WTC11 (cell line): ENCODE results near the gene SPATA24. TPM values are rescaled to one million over a fixed set of nuclear protein-coding genes. Genes with fewer than 3 reads are reported as not detected.

Experiments
- ATAC-seq: fragments of 200-7000 bp; cut with Tn5 transposase; 2 replicates; pipeline ENCODE4 v1.10.0; 2021; ENCODE audit warnings: mild to moderate bottlenecking, moderate library complexity
- Bru-seq: library from RNA; stranded (reverse); fragments of 400-500 nt; gene quantifications from one replicate; lab custom pipeline; 2021; lab: Mats Ljungman, UMichigan
- CTCF ChIA-PET: fragments of 300-600 bp; sonication (Branson Sonifier 250); formaldehyde crosslinking; loops from one replicate; lab custom pipeline; 2021; ENCODE audit warnings: antibody characterized with exemption; lab: Charles Lee
- POLR2A ChIA-PET: fragments of 350-600 bp; sonication (Branson Sonifier 250); formaldehyde crosslinking; loops from one replicate; lab custom pipeline; 2021; ENCODE audit warnings: antibody characterized with exemption; lab: Charles Lee
- DNase-seq: peaks from one replicate; pipeline ENCODE4 v3.0.0; 2021; ENCODE audit warnings: low spot score
- H3K27ac Mint-ChIP-seq: 2 replicates; pipeline ENCODE4 v1.8.0; 2021; ENCODE audit warnings: mixed read lengths
- H3K27me3 Mint-ChIP-seq: 2 replicates; pipeline ENCODE4 v1.8.0; 2021; ENCODE audit warnings: low read depth, mild to moderate bottlenecking, moderate library complexity, mixed read lengths
- H3K36me3 Mint-ChIP-seq: 2 replicates; pipeline ENCODE4 v1.8.0; 2021; ENCODE audit warnings: mixed read lengths
- H3K4me1 Mint-ChIP-seq: 2 replicates; pipeline ENCODE4 v1.8.0; 2022; ENCODE audit warnings: mixed read lengths
- H3K4me3 Mint-ChIP-seq: 2 replicates; pipeline ENCODE4 v1.8.0; 2021; ENCODE audit warnings: mild to moderate bottlenecking, moderate library complexity, mixed read lengths
- H3K9me3 Mint-ChIP-seq: 2 replicates; pipeline ENCODE4 v1.8.0; 2021; ENCODE audit warnings: mixed read lengths
- AR ChIP-seq: fragments of 250-450 bp; sonication (Bioruptor Pico); IDR thresholded peaks from 2 replicates; pipeline ENCODE4 v1.9.0; 2021; ENCODE audit warnings: mild to moderate bottlenecking
- ATF2 ChIP-seq: sonication (generic); formaldehyde crosslinking; IDR thresholded peaks from 2 replicates; pipeline ENCODE4 v1.8.1; 2022; ENCODE audit warnings: low read depth, missing genetic modification reagents, borderline replicate concordance
- ATF3 ChIP-seq: sonication (generic); formaldehyde crosslinking; conservative IDR thresholded peaks from 2 replicates; pipeline ENCODE4 v1.8.1; 2022; ENCODE audit warnings: mild to moderate bottlenecking, missing genetic modification reagents
- CBFB ChIP-seq: sonication (generic); formaldehyde crosslinking; IDR thresholded peaks from 2 replicates; pipeline ENCODE4 v1.8.1; 2022; ENCODE audit warnings: mild to moderate bottlenecking, low read depth, missing genetic modification reagents
- EMX1 ChIP-seq: fragments of 250-450 bp; sonication (Bioruptor Pico); IDR thresholded peaks from 2 replicates; pipeline ENCODE4 v1.8.0; 2021; ENCODE audit warnings: mild to moderate bottlenecking
- FOXP4 ChIP-seq: sonication (generic); formaldehyde crosslinking; IDR thresholded peaks from 2 replicates; pipeline ENCODE4 v1.8.0; 2022; ENCODE audit warnings: mild to moderate bottlenecking, missing genetic modification reagents
- IRF1 ChIP-seq: sonication (generic); formaldehyde crosslinking; IDR thresholded peaks from 2 replicates; pipeline ENCODE4 v1.8.0; 2023; ENCODE audit warnings: missing genetic modification reagents
- JUN ChIP-seq: sonication (generic); formaldehyde crosslinking; IDR thresholded peaks from 2 replicates; pipeline ENCODE4 v1.8.0; 2023; ENCODE audit warnings: mild to moderate bottlenecking, missing genetic modification reagents
- KAT7 ChIP-seq: sonication (generic); formaldehyde crosslinking; IDR thresholded peaks from 2 replicates; pipeline ENCODE4 v1.8.1; 2023; ENCODE audit warnings: missing genetic modification reagents, mild to moderate bottlenecking, borderline replicate concordance
- NR3C1 ChIP-seq: sonication (generic); formaldehyde crosslinking; conservative IDR thresholded peaks from 2 replicates; pipeline ENCODE4 v1.8.1; 2023; ENCODE audit warnings: low read depth, mild to moderate bottlenecking, missing genetic modification reagents
- PREB ChIP-seq: sonication (generic); formaldehyde crosslinking; IDR thresholded peaks from 2 replicates; pipeline ENCODE4 v1.8.1; 2022; ENCODE audit warnings: mild to moderate bottlenecking, missing genetic modification reagents, moderate library complexity, borderline replicate concordance
- RELA ChIP-seq: sonication (generic); formaldehyde crosslinking; IDR thresholded peaks from 2 replicates; pipeline ENCODE4 v1.8.1; 2022; ENCODE audit warnings: missing genetic modification reagents, mild to moderate bottlenecking, borderline replicate concordance
- SOX15 ChIP-seq: fragments of 250-450 bp; sonication (Bioruptor Pico); IDR thresholded peaks from 2 replicates; pipeline ENCODE4 v1.9.0; 2021; ENCODE audit warnings: mild to moderate bottlenecking
- USF1 ChIP-seq: sonication (generic); formaldehyde crosslinking; IDR thresholded peaks from 2 replicates; pipeline ENCODE4 v1.8.0; 2022; ENCODE audit warnings: mild to moderate bottlenecking, missing genetic modification reagents
- ZBTB21 ChIP-seq: sonication (generic); formaldehyde crosslinking; IDR thresholded peaks from 2 replicates; pipeline ENCODE4 v1.8.1; 2023; ENCODE audit warnings: mild to moderate bottlenecking, missing genetic modification reagents, borderline replicate concordance
- ZBTB43 ChIP-seq: sonication (generic); formaldehyde crosslinking; IDR thresholded peaks from 2 replicates; pipeline ENCODE4 v1.8.1; 2023; ENCODE audit warnings: mild to moderate bottlenecking, missing genetic modification reagents
- ZNF232 ChIP-seq: sonication (generic); formaldehyde crosslinking; IDR thresholded peaks from 2 replicates; pipeline ENCODE4 v1.8.0; 2022; ENCODE audit warnings: mild to moderate bottlenecking, missing genetic modification reagents
- ZNF512 ChIP-seq: sonication (generic); formaldehyde crosslinking; IDR thresholded peaks from 2 replicates; pipeline ENCODE4 v1.8.1; 2022; ENCODE audit warnings: missing genetic modification reagents, borderline replicate concordance
- long read RNA-seq, 3 experiments: library from RNA in 1 of 3; library from capped mRNA in 1 of 3; library from polyadenylated mRNA in 1 of 3; unstranded in 2 of 3; stranded (forward) in 1 of 3; transcript quantifications; one replicate each; pipeline ENCODE4 v2.0.0, GENCODE V29; 2021
- total RNA-seq: library from RNA; stranded (reverse); gene quantifications from 3 replicates; pipeline ENCODE4 v1.2.3, GENCODE V29; 2021

Gene SPATA24
- total RNA-seq = 12.9 to 13.9 TPM (median 13.2 TPM) in 3 replicates
- Bru-seq, nascent RNA = percentile 79 among the genes with signal in this experiment
- long read RNA-seq, experiment 1, partial matches to known transcripts = 3 of 7 reads
- long read RNA-seq, experiment 1, other reads (novel, unspliced or antisense) = 2 of 7 reads
- long read RNA-seq, experiment 2, transcript SPATA24-202 (6 exons, 659 nt) = major isoform, 10 of 23 reads
- long read RNA-seq, experiment 2, transcript SPATA24-203 (4 exons, 646 nt) = minor isoform, 8 of 23 reads
- long read RNA-seq, experiment 2, partial matches to known transcripts = 2 of 23 reads
- long read RNA-seq, experiment 2, other reads (novel, unspliced or antisense) = 3 of 23 reads
- long read RNA-seq, experiment 3, partial matches to known transcripts = 0 of 1 reads
- long read RNA-seq, experiment 3, other reads (novel, unspliced or antisense) = 1 of 1 reads

GRCh38 chr5:139403787-139404483 lies at the start of gene SPATA24:
Gene SPATA24, minus strand, starts transcription at chr5:139404089. Its CDS starts 29 bp downstream, at chr5:139404060.
- ChIA-PET CTCF (interaction anchor here (0.6 to 3.4 kb wide), 9 partner anchors 11 to 371 kb away, joined by 3 to 31 read pairs (median 3); partner anchors contain the start of genes CXXC5 and PROB1), POLR2A (interaction anchor here (0.9 to 1.5 kb wide), 5 partner anchors 9 to 130 kb away, joined by 3 to 4 read pairs (median 4); partner anchors contain the start of genes DNAJC18, PAIP2 and PROB1)
- ATAC-seq (peak; percentile 93), DNase-seq (peak; percentile 98)
- Mint-ChIP-seq H3K27me3 (no peaks in the 10 kb centered on the region), H3K9me3 (no peaks in the 10 kb centered on the region), H3K4me1 (peaks cover 16% of the 10 kb centered on the region), H3K27ac (peak within 1 kb of the TSS; percentile 100), H3K36me3 (peaks cover 12% of the 10 kb centered on the region), H3K4me3 (peak within 1 kb of the TSS; percentile 94)
- no peak for TF ChIP-seq NR3C1
- 0 out of 2 replicates have a peak, but pooled peaks have one; percentile 31 for TF ChIP-seq FOXP4 (CRISPR knock-in tag)
- TF ChIP-seq USF1 (CRISPR knock-in tag) = no peak
- no peak for TF ChIP-seq AR (CRISPR knock-in tag)
- no peak for TF ChIP-seq ZBTB21 (CRISPR knock-in tag)
- no peak for TF ChIP-seq IRF1
- TF ChIP-seq JUN (CRISPR knock-in tag) = no peak
- TF ChIP-seq ZBTB43 = no peak
- TF ChIP-seq EMX1 (CRISPR knock-in tag) = no peak
- TF ChIP-seq ZNF512 (CRISPR knock-in tag) = no peak
- no peak for TF ChIP-seq PREB (CRISPR knock-in tag)
- TF ChIP-seq ZNF232 = no peak
- TF ChIP-seq ATF2 = no peak
- TF ChIP-seq SOX15 = no peak
- no peak for TF ChIP-seq KAT7 (CRISPR knock-in tag)
- TF ChIP-seq ATF3 = no peak
- TF ChIP-seq CBFB (CRISPR knock-in tag) = no peak
- TF ChIP-seq RELA (CRISPR knock-in tag) = no peak
